GM20000 (cell line): ENCODE measurements around the gene NUMBL.

Experiments
- DNase-seq: peaks from one replicate; pipeline ENCODE4 v3.0.0; 2012; ENCODE audit warnings: low spot score
- TF ChIP-seq, protein P1 (sequence below): IDR thresholded peaks from 2 replicates; pipeline ENCODE4 v1.5.1; 2012; ENCODE audit warnings: mild to moderate bottlenecking, control low read depth; ENCODE audit errors: extremely low read depth, missing control alignments

NUMBL gene

GRCh38 chr19:40667602-40668001 is 22.8 kb downstream of the NUMBL start:
- no peak for DNase-seq
- TF ChIP-seq, protein P1, sequence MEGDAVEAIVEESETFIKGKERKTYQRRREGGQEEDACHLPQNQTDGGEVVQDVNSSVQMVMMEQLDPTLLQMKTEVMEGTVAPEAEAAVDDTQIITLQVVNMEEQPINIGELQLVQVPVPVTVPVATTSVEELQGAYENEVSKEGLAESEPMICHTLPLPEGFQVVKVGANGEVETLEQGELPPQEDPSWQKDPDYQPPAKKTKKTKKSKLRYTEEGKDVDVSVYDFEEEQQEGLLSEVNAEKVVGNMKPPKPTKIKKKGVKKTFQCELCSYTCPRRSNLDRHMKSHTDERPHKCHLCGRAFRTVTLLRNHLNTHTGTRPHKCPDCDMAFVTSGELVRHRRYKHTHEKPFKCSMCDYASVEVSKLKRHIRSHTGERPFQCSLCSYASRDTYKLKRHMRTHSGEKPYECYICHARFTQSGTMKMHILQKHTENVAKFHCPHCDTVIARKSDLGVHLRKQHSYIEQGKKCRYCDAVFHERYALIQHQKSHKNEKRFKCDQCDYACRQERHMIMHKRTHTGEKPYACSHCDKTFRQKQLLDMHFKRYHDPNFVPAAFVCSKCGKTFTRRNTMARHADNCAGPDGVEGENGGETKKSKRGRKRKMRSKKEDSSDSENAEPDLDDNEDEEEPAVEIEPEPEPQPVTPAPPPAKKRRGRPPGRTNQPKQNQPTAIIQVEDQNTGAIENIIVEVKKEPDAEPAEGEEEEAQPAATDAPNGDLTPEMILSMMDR: no peak

- DNase-seq: no peak
- TF ChIP-seq, protein P1: no peak
Observed at GRCh38 chr19:40666803-40667438, 23.5 kb downstream of the NUMBL start.

DNA sequence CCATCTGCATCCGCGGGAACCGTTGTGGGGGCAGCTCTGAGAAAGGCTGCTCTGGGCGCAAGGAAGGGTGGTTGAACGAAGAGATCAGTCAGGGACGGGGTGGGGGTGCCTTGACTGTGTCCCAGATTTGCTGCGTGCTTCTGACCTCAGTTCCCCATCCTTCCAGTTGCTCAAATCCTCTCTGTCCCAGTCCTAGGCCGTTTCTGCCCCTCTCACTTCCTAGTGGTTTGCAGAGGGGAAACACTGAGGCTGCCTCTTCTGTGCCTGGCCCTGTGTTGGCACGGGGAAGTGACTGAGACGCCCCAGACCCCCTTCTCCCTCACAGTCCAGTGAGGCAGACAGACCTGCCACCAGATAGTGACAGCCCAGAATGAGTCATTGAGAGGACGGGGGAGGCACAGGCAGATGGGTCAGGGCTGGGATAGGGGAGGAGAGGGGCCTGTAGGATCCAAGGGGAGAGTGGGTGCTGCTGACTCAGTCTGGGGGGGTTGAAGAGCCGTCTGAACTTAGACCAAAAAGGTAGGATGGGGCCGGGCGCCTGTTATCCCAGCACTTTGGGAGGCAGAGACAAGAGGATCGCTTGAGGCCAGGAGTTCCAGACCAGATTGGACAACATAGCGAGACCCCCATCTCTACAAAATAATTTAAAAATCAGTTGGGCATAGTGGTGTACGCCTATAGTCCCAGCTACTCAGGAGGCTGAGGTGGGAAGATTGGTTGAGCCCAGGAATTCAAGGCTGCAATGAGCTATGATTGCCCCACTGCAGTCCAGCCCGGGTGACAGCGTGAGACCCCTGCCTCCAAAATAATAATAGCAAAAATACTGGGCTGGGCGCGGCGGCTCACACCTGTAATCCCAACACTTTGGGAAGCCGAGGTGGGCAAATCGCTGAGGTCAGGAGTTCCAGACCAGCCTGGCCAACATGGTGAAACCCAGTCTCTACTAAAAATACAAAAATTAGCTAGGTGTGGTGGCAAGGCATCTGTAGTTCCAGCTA is 26.5 kb downstream of the NUMBL start:
- peak; percentile 59 for DNase-seq
- TF ChIP-seq, protein P1: no peak

- TF ChIP-seq, protein P1: no peak
- peak; percentile 95 for DNase-seq
Observed at GRCh38 chr19:40662925-40663694, 27.3 kb downstream of the NUMBL start.

- TF ChIP-seq, protein P1: no peak
- DNase-seq: no peak
Observed at GRCh38 chr19:40661616-40662015, 28.8 kb downstream of the NUMBL start.

- TF ChIP-seq, protein P1: no peak
- DNase-seq: no peak
Observed at GRCh38 chr19:40659566-40659965, 30.9 kb downstream of the NUMBL start.
